H1 (cell line): ENCODE measurements around the gene CATSPERD. TPM values are rescaled to one million over a fixed set of nuclear protein-coding genes. Genes with fewer than 3 reads are reported as not detected.

Experiments
- CTCF ChIA-PET: fragments of 300-600 bp; sonication (Branson Sonifier 250); formaldehyde crosslinking; loops from one replicate; lab custom pipeline; 2021; ENCODE audit not compliant: partially characterized antibody; lab: Charles Lee
- POLR2A ChIA-PET: fragments of 300-600 bp; sonication (Branson Sonifier 250); formaldehyde crosslinking; loops from one replicate; lab custom pipeline; 2021; ENCODE audit warnings: inconsistent platforms; ENCODE audit not compliant: partially characterized antibody; lab: Charles Lee
- DNase-seq, 2 experiments: peaks; one replicate each; pipeline versions ENCODE4 v3.0.0 to v3.0.0-alpha.2; 2010 to 2022; ENCODE audit warnings: low spot score in 2 of 2, low read depth in 1 of 2, mixed read lengths in 1 of 2
- FAIRE-seq: peaks from 2 replicates; lab custom pipeline; 2011; peaks lifted over from hg19 to GRCh38; lab: Jason Lieb, UNC
- H2AFZ ChIP-seq: 2 replicates; pipeline ENCODE4 v1.8.1; 2012; ENCODE audit warnings: low read length, inconsistent platforms
- H2AK5ac ChIP-seq: 2 replicates; pipeline ENCODE4 v1.6.1; 2013; ENCODE audit warnings: low read depth, low read length
- H2BK120ac ChIP-seq: replicated peaks from 2 replicates; pipeline ENCODE3; 2013; ENCODE audit warnings: low read depth, low read length, inconsistent platforms
- H2BK12ac ChIP-seq: 2 replicates; pipeline ENCODE4 v1.6.1; 2013; ENCODE audit warnings: low read depth, low read length
- H2BK15ac ChIP-seq: 2 replicates; pipeline ENCODE4 v1.6.1; 2013; ENCODE audit warnings: low read length
- H2BK20ac ChIP-seq: 2 replicates; pipeline ENCODE4 v1.6.1; 2013; ENCODE audit warnings: low read length
- H2BK5ac ChIP-seq: 2 replicates; pipeline ENCODE4 v1.6.1; 2013; ENCODE audit warnings: low read depth, low read length
- H3K14ac ChIP-seq: 2 replicates; pipeline ENCODE4 v1.6.1; 2013; ENCODE audit warnings: inconsistent platforms; ENCODE audit not compliant: insufficient read length
- H3K18ac ChIP-seq: 2 replicates; pipeline ENCODE4 v1.6.1; 2013; ENCODE audit warnings: low read length; ENCODE audit errors: extremely low read depth
- H3K23ac ChIP-seq: 2 replicates; pipeline ENCODE4 v1.6.1; 2013; ENCODE audit warnings: inconsistent platforms; ENCODE audit not compliant: insufficient read length
- H3K23me2 ChIP-seq: 2 replicates; pipeline ENCODE4 v1.6.1; 2013; ENCODE audit warnings: low read depth, low read length
- H3K27ac ChIP-seq: 2 replicates; pipeline ENCODE4 v1.6.1; 2011; ENCODE audit warnings: low read depth, low read length, inconsistent platforms
- H3K27me3 ChIP-seq, 4 experiments: replicated peaks in 1 of 4; 1 replicate in 1 of 4; 2 replicates in 3 of 4; pipeline versions ENCODE4 v1.6.1 to v1.8.1; 2011 to 2013; ENCODE audit warnings: low read length in 3 of 4, mild to moderate bottlenecking in 3 of 4, inconsistent platforms in 2 of 4, mixed read lengths in 2 of 4, moderate library complexity in 1 of 4; ENCODE audit not compliant: control insufficient read depth in 3 of 4, insufficient read depth in 3 of 4; ENCODE audit errors: extremely low read depth in 1 of 4
- H3K36me3 ChIP-seq, 4 experiments: 2 replicates each; pipeline versions ENCODE4 v1.6.1 to v1.8.1; 2011 to 2013; ENCODE audit warnings: mild to moderate bottlenecking in 4 of 4, low read length in 3 of 4, moderate library complexity in 2 of 4, control low read depth in 1 of 4, inconsistent platforms in 1 of 4; ENCODE audit not compliant: insufficient read depth in 4 of 4, control insufficient read depth in 2 of 4
- H3K4ac ChIP-seq: replicated peaks from 2 replicates; pipeline ENCODE3; 2013; ENCODE audit warnings: low read length, low read depth, mixed read lengths, inconsistent platforms; ENCODE audit not compliant: insufficient read length
- H3K4me1 ChIP-seq, 4 experiments: replicated peaks in 1 of 4; 1 replicate in 1 of 4; 2 replicates in 3 of 4; pipeline versions ENCODE4 v1.6.1 to v1.8.1; 2011 to 2013; ENCODE audit warnings: low read length in 3 of 4, inconsistent platforms in 2 of 4, mixed read lengths in 1 of 4; ENCODE audit not compliant: insufficient read depth in 4 of 4, control insufficient read depth in 3 of 4
- H3K4me2 ChIP-seq, 2 experiments: 2 replicates each; pipeline versions ENCODE4 v1.6.1 to v1.8.1; 2011 to 2013; ENCODE audit warnings: low read depth in 2 of 2, low read length in 2 of 2, control low read depth in 1 of 2, inconsistent platforms in 1 of 2, mild to moderate bottlenecking in 1 of 2; ENCODE audit not compliant: insufficient read depth in 1 of 2
- H3K4me3 ChIP-seq, 4 experiments: fragments of 200-600, 300-600 bp in 1 of 4; sonication (generic), shearing (Covaris generic), sonication (Bioruptor Twin) in 1 of 4; 2 replicates each; pipeline versions ENCODE4 v1.5.1 to v1.8.1; 2011 to 2016; ENCODE audit warnings: low read length in 4 of 4, low read depth in 3 of 4, control low read depth in 2 of 4, inconsistent platforms in 2 of 4, mild to moderate bottlenecking in 2 of 4, mixed read lengths in 1 of 4, moderate library complexity in 1 of 4; ENCODE audit not compliant: insufficient read depth in 2 of 4; ENCODE audit errors: extremely low read depth in 1 of 4
- H3K56ac ChIP-seq: replicated peaks from 2 replicates; pipeline ENCODE3; 2013; ENCODE audit warnings: low read depth, mild to moderate bottlenecking, mixed read lengths, low read length, inconsistent platforms; ENCODE audit not compliant: insufficient read length
- H3K79me1 ChIP-seq: 2 replicates; pipeline ENCODE4 v1.6.1; 2013; ENCODE audit warnings: low read depth, low read length, control low read depth
- H3K79me2 ChIP-seq, 2 experiments: 2 replicates each; pipeline versions ENCODE4 v1.6.1 to v1.8.1; 2012 to 2013; ENCODE audit warnings: low read length in 2 of 2, mild to moderate bottlenecking in 2 of 2, inconsistent platforms in 1 of 2; ENCODE audit not compliant: insufficient read depth in 2 of 2, control insufficient read depth in 1 of 2
- H3K9ac ChIP-seq, 4 experiments: replicated peaks in 1 of 4; 1 replicate in 1 of 4; 2 replicates in 3 of 4; pipeline versions ENCODE4 v1.6.1 to v1.8.1; 2011 to 2013; ENCODE audit warnings: low read depth in 3 of 4, low read length in 3 of 4, control low read depth in 2 of 4, mild to moderate bottlenecking in 2 of 4, moderate library complexity in 2 of 4, inconsistent platforms in 1 of 4; ENCODE audit errors: extremely low read depth in 1 of 4
- H3K9me3 ChIP-seq, 2 experiments: 2 replicates each; pipeline versions ENCODE4 v1.6.1 to v1.8.1; 2012 to 2013; ENCODE audit warnings: mild to moderate bottlenecking in 2 of 2, moderate library complexity in 2 of 2, control low read depth in 1 of 2, inconsistent platforms in 1 of 2, low read depth in 1 of 2, low read length in 1 of 2, mixed read lengths in 1 of 2; ENCODE audit not compliant: insufficient read depth in 2 of 2
- H4K20me1 ChIP-seq, 2 experiments: replicated peaks in 1 of 2; 2 replicates each; pipeline versions ENCODE3 to v1.8.1; 2011 to 2013; ENCODE audit warnings: inconsistent platforms in 2 of 2, low read length in 2 of 2, mild to moderate bottlenecking in 1 of 2; ENCODE audit not compliant: insufficient read depth in 2 of 2, control insufficient read depth in 1 of 2
- H4K5ac ChIP-seq: 2 replicates; pipeline ENCODE4 v1.6.1; 2013; ENCODE audit warnings: low read length, low read depth, mixed read lengths, inconsistent platforms; ENCODE audit not compliant: insufficient read length
- H4K8ac ChIP-seq: 2 replicates; pipeline ENCODE4 v1.8.0; 2013; ENCODE audit warnings: mild to moderate bottlenecking, moderate library complexity, low read length, inconsistent platforms; ENCODE audit not compliant: insufficient read depth; ENCODE audit errors: extremely low read depth
- H4K91ac ChIP-seq: replicated peaks from 2 replicates; pipeline ENCODE3; 2013; ENCODE audit warnings: low read length, mixed read lengths, inconsistent platforms; ENCODE audit not compliant: insufficient read length
- ASH2L ChIP-seq: fragments of 200-600, 300-600 bp; sonication (generic); IDR thresholded peaks from one replicate; pipeline ENCODE4 v1.7.1; 2017; ENCODE audit warnings: low read length
- BRCA1 ChIP-seq: IDR thresholded peaks from 2 replicates; pipeline ENCODE4 v1.6.1; 2012; ENCODE audit warnings: low read depth, low read length, improper control_type of control experiment
- CHD2 ChIP-seq: IDR thresholded peaks from 2 replicates; pipeline ENCODE4 v1.6.1; 2012; ENCODE audit warnings: low read length, improper control_type of control experiment
- CREB1 ChIP-seq: IDR thresholded peaks from 2 replicates; pipeline ENCODE4 v1.6.1; 2012; ENCODE audit warnings: inconsistent platforms
- HDAC2 ChIP-seq, 2 experiments: fragments of 300-600 bp in 1 of 2; sonication (generic) in 1 of 2; IDR thresholded peaks; 2 replicates each; pipeline ENCODE4 v1.6.1; 2011 to 2012; ENCODE audit warnings: low read depth in 2 of 2, low read length in 2 of 2, mild to moderate bottlenecking in 2 of 2, moderate library complexity in 2 of 2, borderline replicate concordance in 1 of 2, inconsistent platforms in 1 of 2
- MAFK ChIP-seq: IDR thresholded peaks from 2 replicates; pipeline ENCODE4 v1.6.1; 2012; ENCODE audit warnings: low read depth, mild to moderate bottlenecking, improper control_type of control experiment, low read length
- RXRA ChIP-seq: IDR thresholded peaks from 2 replicates; pipeline ENCODE4 v1.6.1; 2011; ENCODE audit warnings: low read depth, mild to moderate bottlenecking, low read length, moderate library complexity; ENCODE audit not compliant: insufficient read depth
- USF2 ChIP-seq: IDR thresholded peaks from 2 replicates; pipeline ENCODE4 v1.6.1; 2011; ENCODE audit warnings: low read length, improper control_type of control experiment
- ZNF274 ChIP-seq: IDR thresholded peaks from 2 replicates; pipeline ENCODE4 v1.7.0; 2012; ENCODE audit warnings: low read length, borderline replicate concordance; ENCODE audit errors: extremely low read depth
- WGBS, 2 experiments: shearing (Covaris generic) in 1 of 2; methylation state at CpG; one replicate each; pipeline versions ENCODE4 v1.1.6 to v1.1.7; 2013 to 2015; ENCODE audit warnings: low lambda C conversion rate in 2 of 2, mixed read lengths in 2 of 2, inconsistent platforms in 1 of 2, low coverage in 1 of 2, missing lambda C conversion rate in 1 of 2; ENCODE audit not compliant: insufficient replicate concordance in 2 of 2, insufficient coverage in 1 of 2, insufficient read length in 1 of 2; ENCODE audit errors: extremely low coverage in 1 of 2, missing lambda C conversion rate in 1 of 2; 5-methylcytosine and 5-hydroxymethylcytosine counted together
- polyA plus RNA-seq, 7 experiments: library from polyadenylated mRNA; depleted of rRNA in 3 of 7; stranded (reverse) in 5 of 7; unstranded in 2 of 7; fragments of >200 nt in 5 of 7; fragments of 200-250 nt in 2 of 7; gene quantifications; 1 replicate in 5 of 7; 2 replicates in 1 of 7; 4 replicates in 1 of 7; pipeline versions ENCODE4 v1.2.1 to v1.2.3, GENCODE V29; 2011 to 2013; ENCODE audit warnings: missing spikeins in 2 of 7, mixed read lengths in 2 of 7
- total RNA-seq: library from RNA; stranded (reverse); fragmentation: NEBNext Ultra II Directional; extraction: Animal tissue kit (Norgen Biotek cat#: 25700); gene quantifications from 2 replicates; pipeline ENCODE4 v1.2.1, GENCODE V29; 2021

CATSPERD gene
- total and polyA plus RNA-seq, 2 of the 8 experiments (the other 6 are each of a cell fraction or from before 2014, with no cell fraction given) = 0.12 TPM; not detected in 1

- no peak overlapping the region for H2BK15ac ChIP-seq
- H3K18ac ChIP-seq = no peak overlapping the region
- H4K8ac ChIP-seq = no peak overlapping the region
- CTCF ChIA-PET = interaction anchor here (1.0 to 3.7 kb wide), 3 partner anchors 14 to 71 kb away, joined by 4 to 32 read pairs (median 6); no protein-coding TSS in a partner anchor
- no peaks in the 10 kb centered on the region for H3K9me3 ChIP-seq
- H3K23me2 ChIP-seq = no peaks in the 10 kb centered on the region
- no peaks in the 10 kb centered on the region for H3K36me3 ChIP-seq
- no peak overlapping the region for H2AK5ac ChIP-seq
- 77% methylated on average over 8 of the region's 8 CpGs; no CpG with 5 or more reads in 1 of the 2 experiments for WGBS, 2 experiments
- FAIRE-seq (no peak), DNase-seq (no peak)
- H3K9ac ChIP-seq = no peak overlapping the region
- H3K23ac ChIP-seq = no peak overlapping the region
- H3K79me2 ChIP-seq = no peaks in the 10 kb centered on the region
- H3K4ac ChIP-seq = no peak overlapping the region
- no peak overlapping the region for H4K91ac ChIP-seq
- H2BK20ac ChIP-seq = no peak overlapping the region
- H3K27ac ChIP-seq = no peak overlapping the region
- no peak overlapping the region for H4K5ac ChIP-seq
- H3K79me1 ChIP-seq = no peaks in the 10 kb centered on the region
- H2AFZ ChIP-seq = no peak overlapping the region
- no peak overlapping the region for H3K4me3 ChIP-seq
- no peak overlapping the region for H3K14ac ChIP-seq
- TF ChIP-seq CHD2 (no peak), ZNF274 (no peak), HDAC2 (IDR thresholded peaks at IDR 0.05; ENCODE audit: borderline replicate concordance in 1 of 2, low read depth in 2 of 2, low read length in 2 of 2) (no peak), CREB1 (no peak), MAFK (no peak), ASH2L (no peak), USF2 (no peak), BRCA1 (no peak), RXRA (no peak)
- TF ChIP-seq, all 59 proteins: peak for 0
- POLR2A ChIA-PET = interaction anchor here (0.9 to 1.0 kb wide), 2 partner anchors 11 to 18 kb away, joined by 3 read pairs; no protein-coding TSS in a partner anchor
- no peak overlapping the region for H2BK5ac ChIP-seq
- no peak overlapping the region for H3K56ac ChIP-seq
- H2BK12ac ChIP-seq = no peak overlapping the region
- peaks cover 0 to 3% of the 10 kb centered on the region in 2 experiments for H4K20me1 ChIP-seq
- no peak overlapping the region for H2BK120ac ChIP-seq
- no peaks in the 10 kb centered on the region for H3K27me3 ChIP-seq
- no peak overlapping the region for H3K4me2 ChIP-seq
- H3K4me1 ChIP-seq = peaks cover 0 to 4% (median 3%) of the 10 kb centered on the region in 4 experiments; a peak in 4 of 7 replicates
Measured at GRCh38 chr19:5821521-5822180, 101.2 kb downstream of the CATSPERD start.
